Measurements from ENCODE around the gene GNG8.

Gene GNG8

DNA sequence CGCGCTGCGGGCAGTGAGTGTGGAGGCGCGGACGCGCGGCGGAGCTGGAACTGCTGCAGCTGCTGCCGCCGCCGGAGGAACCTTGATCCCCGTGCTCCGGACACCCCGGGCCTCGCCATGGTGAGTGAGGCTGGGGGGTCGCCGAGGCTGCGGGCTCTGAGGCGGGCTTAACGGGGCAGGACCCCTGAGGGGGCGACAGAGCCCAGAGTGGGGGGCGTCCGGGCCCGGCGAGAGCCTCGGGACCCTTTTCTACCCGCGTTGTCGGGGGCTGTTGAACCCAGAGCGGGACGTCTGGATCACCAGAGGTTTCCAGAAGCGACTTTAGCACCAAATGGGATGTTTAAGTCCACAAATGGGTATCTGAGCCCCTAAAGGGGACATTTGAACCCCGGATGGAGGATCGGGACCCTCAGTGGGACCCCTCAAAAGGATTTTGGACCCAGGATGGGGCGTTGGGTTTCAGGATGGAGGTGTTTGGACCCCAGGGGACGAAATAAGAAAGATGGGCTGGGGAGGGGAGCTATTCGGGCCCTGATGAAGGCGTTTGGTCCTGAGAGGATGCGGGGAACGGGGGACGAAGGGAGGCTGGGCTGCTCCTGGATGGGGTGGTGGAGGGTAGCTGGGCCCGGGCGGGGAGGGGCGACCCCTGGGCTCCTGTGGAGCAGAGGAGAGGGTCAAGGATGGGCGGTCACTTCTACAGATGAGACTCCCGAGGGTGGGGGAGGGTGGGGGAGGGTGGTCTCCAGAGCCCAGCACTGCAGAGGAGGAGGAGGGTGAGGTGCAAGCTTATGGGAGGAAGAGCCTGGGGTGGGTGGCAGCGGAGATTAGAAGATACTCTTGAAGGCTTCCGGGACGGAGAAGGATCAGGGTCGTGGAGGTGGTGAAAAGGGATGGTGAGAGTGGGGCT lies 34.4 kb downstream of the GNG8 start, which contains the start of gene CALM3:
Gene CALM3 (plus strand): TSS at position 13 of the 907 bp plus-strand sequence. CDS start 105 bp downstream, at position 118.
- DNase-seq (ENCODE audit: low spot score): peak; percentile 33

DNA sequence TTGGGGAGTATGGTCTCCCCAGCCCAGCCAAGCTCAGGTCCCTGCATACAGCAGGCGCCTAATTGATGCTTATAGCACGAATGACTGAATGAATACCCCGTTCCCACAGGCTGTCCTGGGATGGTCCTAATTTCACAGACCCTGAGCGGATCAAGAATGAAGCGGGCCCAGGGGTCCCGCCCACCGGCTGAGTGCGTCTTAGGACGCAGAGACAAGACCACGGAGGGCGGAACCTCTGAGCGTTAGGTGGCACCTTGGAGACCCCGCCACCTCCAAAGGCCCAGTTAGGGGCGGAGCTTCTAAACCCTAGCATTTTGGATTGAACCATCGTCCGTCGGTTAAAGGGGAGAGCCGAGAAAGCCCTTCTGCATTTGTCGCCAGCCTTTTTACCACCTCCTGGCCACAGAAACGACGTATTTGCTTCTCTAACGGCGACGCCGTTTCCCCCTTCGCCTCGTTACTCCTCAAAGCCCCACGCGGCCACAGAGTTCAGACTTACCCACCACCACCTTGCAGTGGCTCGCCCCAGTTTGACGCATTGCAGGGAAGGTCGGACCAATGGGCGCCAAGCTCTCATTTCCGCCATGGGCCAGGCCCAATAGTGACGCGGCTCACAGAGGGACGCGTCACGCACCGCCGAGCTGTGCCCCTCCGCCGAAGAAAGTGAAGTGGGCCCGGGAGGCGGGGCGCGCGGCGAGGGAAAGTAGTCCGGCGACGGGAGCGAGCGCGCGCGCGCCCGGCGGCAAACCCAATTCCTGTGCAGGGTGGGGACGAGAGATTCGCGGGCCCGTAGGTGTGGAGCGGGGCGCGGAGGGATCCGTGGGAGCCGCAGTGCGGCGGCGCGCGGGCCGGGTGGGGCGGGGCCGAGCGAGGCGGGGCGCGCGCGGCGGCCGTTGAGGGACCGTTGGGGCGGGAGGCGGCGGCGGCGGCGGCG lies 35.4 kb downstream of the GNG8 start:
- peak; percentile 98 for DNase-seq (ENCODE audit: low spot score)

DNA sequence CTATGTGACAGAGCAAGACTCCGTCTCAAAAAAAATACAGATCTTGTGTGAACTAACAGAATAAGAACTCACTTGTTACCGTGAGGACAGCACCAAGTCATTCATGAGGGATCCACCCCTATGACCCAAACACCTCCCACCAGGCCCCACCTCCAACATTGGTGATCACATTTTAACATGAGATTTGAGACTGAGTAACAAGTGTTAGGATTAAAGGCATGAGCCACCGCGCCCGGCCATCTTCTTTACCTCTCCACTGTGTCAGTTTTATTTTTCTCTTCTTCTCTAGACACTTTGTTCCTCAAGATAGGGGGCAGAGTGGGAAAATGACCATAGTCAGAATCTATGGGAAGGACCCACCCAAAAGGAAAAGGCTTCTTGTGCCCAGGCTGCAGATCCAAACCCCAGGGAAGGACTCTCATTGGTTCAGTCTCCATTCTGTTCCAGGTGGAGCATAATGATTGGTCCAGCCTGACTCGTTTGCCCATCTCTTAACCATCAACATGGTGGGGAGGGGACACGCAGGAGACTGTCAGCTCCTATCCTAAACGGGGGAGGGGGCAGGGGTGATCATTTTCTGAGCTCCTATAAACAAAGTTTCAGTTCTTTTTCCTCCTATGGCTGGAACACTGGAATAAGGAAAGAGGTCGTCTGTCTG lies 36.2 kb downstream of the GNG8 start:
- no peak for DNase-seq (ENCODE audit: low spot score)

DNA sequence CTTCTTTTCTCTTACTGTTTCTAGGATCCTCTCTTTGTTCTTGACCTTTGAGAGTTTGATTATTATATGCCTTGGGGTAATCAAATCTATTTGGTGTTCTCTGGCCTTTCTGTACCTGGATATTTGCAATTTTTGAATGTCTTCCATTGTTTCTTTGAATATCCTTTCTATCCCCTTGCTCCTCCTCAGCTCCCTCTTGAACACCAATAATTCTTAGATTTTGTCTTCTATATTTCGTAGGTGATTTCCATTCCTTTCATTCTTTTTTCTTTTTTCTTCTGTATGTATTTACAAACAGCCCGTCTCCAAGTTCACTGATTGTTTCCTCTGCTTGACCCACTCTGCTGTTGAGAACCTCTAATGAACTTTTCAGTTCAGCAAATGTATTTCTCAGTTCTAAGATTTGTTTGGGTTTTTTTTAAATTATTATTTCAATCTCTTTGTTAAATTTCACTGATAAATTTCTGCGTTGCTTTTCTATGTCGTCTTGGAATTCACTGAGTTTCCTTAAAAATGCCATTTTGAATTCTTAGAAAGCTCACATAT lies 37.6 kb downstream of the GNG8 start:
- DNase-seq (ENCODE audit: low spot score): no peak

DNA sequence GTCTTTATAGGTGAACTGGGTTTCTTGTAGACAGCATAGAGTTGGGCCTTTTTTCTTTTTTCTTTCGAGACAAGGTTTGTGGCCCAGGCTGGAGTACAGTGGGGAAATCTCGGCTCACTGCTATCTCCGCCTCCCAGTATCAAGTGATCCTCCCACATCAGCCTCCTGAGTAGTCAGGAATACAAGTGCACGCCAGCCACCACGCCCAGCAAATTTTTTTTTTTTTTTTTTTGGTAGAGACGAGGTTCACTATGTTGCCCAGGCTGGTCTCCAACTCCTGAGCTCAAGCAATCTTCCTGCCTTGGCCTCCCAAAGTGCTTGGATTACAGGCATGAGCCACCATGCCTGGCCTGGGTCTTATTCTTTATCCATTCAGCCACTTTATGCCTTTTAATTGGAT lies 40.0 kb downstream of the GNG8 start:
- DNase-seq (ENCODE audit: low spot score): no peak

DNA sequence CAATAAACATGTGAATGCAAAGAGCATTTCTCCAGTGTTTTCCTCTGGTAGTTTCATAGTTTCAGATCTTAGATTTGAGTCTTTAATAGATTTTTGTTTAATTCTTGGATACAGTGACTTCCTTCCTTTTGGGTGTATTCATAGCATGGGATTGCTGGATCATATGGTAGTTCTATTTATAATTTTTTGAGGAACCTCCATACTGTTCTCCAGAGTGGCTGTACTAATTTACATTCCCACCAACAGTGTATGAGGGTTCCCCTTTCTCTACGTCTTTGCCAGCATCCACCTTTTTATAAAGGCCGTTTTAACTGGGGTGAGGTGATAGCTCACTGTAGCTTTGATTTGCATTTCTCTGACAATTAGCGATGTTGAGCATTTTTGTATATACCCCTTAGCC lies 44.1 kb downstream of the GNG8 start:
- DNase-seq (ENCODE audit: low spot score): no peak

DNA sequence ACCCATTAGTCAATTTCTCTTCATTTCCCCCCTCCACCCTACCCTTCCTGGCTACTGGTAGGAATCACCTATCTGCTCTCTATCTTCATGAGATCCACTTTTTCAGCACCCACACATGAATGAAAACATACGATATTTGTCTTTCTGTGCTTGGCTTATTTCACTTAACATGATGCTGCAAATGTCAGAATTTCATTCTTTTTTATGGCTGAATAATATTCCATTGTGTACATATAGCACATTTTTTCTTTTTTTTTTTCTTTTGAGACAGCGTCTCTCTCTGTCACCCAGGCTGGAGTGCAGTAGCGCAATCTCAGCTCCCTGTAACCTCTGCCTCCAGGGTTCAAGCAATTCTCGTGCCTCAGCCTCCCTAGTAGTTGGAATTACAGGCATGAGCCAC lies 44.7 kb downstream of the GNG8 start:
- no peak for DNase-seq (ENCODE audit: low spot score)

DNA sequence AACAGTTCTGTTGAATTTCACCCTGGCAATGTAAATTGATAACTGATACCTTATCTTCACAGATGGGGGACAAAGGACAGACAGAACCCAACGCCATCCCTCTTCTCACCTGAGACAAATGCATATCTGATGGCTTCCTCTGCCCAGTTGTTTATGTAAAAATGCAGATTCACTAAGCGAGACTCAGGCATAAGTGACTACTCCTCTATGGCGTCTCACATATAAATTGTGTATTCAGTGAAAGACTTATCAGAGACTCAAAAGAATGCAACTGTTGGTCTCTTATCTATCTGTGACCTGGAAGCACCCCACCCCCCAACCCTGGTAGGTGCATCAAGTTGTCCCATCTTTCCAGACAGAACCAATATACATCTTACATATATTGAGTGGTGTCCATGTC lies 48.1 kb downstream of the GNG8 start:
- DNase-seq (ENCODE audit: low spot score): no peak

DNA sequence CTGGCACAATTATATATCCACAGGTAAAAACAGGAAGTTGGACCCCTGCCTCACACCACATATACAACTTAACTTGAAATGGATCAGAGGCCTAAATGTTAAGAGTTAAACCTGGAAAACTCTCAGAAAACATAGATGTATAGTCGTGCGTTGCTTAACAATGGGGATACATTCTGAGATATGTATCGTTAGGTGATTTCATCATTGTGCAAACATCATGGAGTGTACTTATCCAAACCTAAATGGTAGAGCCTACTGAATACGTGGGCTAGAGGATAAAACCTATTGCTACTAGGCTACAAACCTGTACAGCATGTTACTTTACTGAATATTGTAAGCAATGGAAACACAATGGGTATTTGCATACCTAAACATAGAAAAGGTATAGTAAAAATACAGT lies 49.7 kb downstream of the GNG8 start:
- no peak for DNase-seq (ENCODE audit: low spot score)

DNA sequence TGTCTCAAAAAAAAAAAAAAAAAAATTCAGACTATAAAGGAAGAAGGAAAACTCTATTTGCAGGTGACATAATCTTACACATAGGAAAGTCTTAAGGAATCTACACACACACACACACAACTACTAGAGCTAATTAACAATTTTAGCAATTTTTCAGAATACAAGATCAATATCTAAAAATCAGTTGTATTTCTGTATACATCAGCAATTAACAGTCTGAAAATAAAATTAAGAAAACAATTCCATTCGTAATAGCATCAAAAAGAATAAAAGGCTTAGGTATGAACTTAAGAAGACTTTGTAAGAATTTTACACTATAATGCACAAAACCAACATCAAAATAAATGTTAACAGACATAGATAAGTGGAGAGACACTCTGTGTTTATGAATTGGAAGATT lies 50.5 kb downstream of the GNG8 start:
- DNase-seq (ENCODE audit: low spot score): no peak

Measured in germinal center (tissue), 1 donor.